Nephron progenitor cell (in vitro differentiated cells): ENCODE measurements around the gene ATP6V1C2.

Source experiments
- DNase-seq: peaks from one replicate; pipeline ENCODE4 v3.0.0; 2021
- H3K27ac Mint-ChIP-seq: 2 replicates; pipeline ENCODE4 v1.8.0; 2021; ENCODE audit warnings: mild to moderate bottlenecking, moderate library complexity, mixed read lengths
- H3K27me3 Mint-ChIP-seq: 2 replicates; pipeline ENCODE4 v1.8.0; 2021; ENCODE audit warnings: mild to moderate bottlenecking, low read depth, mixed read lengths; ENCODE audit not compliant: poor library complexity
- H3K36me3 Mint-ChIP-seq: 2 replicates; pipeline ENCODE4 v1.8.0; 2021; ENCODE audit warnings: low read depth, mixed read lengths
- H3K4me1 Mint-ChIP-seq: 2 replicates; pipeline ENCODE4 v1.8.0; 2021; ENCODE audit warnings: mixed read lengths
- H3K4me3 Mint-ChIP-seq: 2 replicates; pipeline ENCODE4 v1.8.0; 2021; ENCODE audit warnings: mild to moderate bottlenecking, moderate library complexity, mixed read lengths
- H3K9me3 Mint-ChIP-seq: 2 replicates; pipeline ENCODE4 v1.8.0; 2021; ENCODE audit warnings: mild to moderate bottlenecking, moderate library complexity, mixed read lengths
- TF ChIP-seq, protein P1 (sequence below): fragments of 200-600 bp; sonication (generic); IDR thresholded peaks from 2 replicates; pipeline ENCODE4 v1.5.0; 2021; ENCODE audit warnings: antibody characterized with exemption

Gene ATP6V1C2

DNA sequence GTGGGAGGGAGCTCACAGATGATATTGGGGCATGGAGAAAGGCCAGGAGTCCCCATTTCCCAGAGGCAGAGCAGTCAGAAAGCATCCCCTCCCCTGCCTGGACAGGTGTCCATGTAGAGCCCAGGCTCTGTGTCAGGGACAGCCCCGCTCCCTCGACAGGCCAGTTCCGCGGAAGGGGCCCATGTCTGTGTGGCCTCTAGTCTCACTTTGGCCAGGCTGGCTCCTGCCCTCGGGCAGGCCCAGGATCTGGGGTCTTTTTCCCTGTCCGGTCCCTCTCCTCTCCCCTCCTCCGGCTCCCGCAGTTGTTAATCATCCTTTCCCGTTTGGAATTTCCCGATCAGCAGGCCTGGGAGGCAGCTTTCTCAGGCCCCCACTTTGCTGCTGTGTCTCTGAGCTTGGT is 111.6 kb downstream of the ATP6V1C2 start:
- TF ChIP-seq, protein P1, sequence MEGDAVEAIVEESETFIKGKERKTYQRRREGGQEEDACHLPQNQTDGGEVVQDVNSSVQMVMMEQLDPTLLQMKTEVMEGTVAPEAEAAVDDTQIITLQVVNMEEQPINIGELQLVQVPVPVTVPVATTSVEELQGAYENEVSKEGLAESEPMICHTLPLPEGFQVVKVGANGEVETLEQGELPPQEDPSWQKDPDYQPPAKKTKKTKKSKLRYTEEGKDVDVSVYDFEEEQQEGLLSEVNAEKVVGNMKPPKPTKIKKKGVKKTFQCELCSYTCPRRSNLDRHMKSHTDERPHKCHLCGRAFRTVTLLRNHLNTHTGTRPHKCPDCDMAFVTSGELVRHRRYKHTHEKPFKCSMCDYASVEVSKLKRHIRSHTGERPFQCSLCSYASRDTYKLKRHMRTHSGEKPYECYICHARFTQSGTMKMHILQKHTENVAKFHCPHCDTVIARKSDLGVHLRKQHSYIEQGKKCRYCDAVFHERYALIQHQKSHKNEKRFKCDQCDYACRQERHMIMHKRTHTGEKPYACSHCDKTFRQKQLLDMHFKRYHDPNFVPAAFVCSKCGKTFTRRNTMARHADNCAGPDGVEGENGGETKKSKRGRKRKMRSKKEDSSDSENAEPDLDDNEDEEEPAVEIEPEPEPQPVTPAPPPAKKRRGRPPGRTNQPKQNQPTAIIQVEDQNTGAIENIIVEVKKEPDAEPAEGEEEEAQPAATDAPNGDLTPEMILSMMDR = no peak
- Mint-ChIP-seq H3K36me3 (no peaks in the 10 kb centered on the region), H3K4me1 (peaks cover 22% of the 10 kb centered on the region), H3K27ac (no peak overlapping the region), H3K9me3 (no peaks in the 10 kb centered on the region), H3K4me3 (no peak overlapping the region), H3K27me3 (peaks cover 69% of the 10 kb centered on the region)
- DNase-seq = no peak

GRCh38 chr2:10834068-10834655 is 112.7 kb downstream of the ATP6V1C2 start:
- no peak overlapping the region for H3K4me3 Mint-ChIP-seq
- H3K4me1 Mint-ChIP-seq = peaks cover 22% of the 10 kb centered on the region
- H3K9me3 Mint-ChIP-seq = no peaks in the 10 kb centered on the region
- H3K36me3 Mint-ChIP-seq = no peaks in the 10 kb centered on the region
- peaks cover 60% of the 10 kb centered on the region for H3K27me3 Mint-ChIP-seq
- TF ChIP-seq, protein P1 = no peak
- DNase-seq = no peak
- no peak overlapping the region for H3K27ac Mint-ChIP-seq
